Cortex of kidney (tissue), 1 donor: ENCODE measurements around the gene RPS26.
"Not testable (repeated sequence)": the region's sequence is repeated elsewhere in the genome, so short reads cannot be mapped to it uniquely, and the experiment has no call there.

Experiments
- DNase-seq: peaks from one replicate; lab custom pipeline; 2025; lab: John Stamatoyannopoulos, UW

Gene RPS26

DNA sequence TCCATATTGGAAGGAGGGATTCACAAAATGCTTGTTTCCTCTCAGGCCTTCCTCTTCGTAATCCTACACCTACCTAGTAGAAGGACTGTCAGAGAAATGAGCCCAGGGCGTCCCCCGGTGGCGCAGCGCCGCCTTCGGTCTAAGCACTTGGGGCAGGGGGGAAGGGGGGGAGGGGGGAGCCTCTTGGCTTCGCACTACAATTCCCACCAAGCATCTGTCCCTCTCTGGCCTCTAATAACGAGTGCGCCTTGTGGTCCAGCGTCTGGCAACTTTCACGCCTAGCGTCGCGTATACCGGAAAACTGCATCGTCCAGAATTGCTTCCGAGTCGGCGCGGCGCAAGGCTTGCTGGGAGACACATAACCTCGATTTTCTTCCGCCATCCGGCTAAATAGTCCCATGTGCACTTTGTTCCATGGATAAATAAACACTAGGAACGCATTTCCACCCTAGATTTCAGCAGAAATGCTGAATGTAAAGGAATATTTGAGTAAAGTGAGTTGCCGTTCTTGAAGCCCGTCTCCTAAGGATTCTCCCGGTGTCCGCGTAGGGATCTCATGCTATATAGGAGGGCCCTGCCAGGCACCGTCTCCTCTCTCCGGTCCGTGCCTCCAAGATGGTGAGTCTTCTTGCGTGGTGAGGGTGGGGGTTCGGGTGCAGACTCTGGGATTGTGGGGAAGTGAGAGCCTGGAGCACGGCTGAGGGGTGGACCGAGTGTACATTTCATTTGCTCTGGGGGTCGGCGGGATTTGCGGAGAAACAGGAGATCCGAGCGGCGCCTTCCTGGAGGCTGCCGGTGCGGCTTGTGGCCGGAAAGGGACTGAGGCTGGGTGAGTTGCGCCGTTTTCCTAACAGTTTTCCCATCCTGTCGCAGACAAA lies at the start of gene RPS26:
RPS26 (plus strand) TSS at position 367 of the 878 bp plus-strand sequence; CDS start at position 616, 249 bp downstream.
- peak; percentile 47 for DNase-seq

GRCh38 chr12:55993230-55993853 lies 48.4 kb upstream of the RPS26 start:
- DNase-seq = no peak

- DNase-seq = no peak
Observed at GRCh38 chr12:55995366-55995765, 46.4 kb upstream of the RPS26 start.

- no peak for DNase-seq
Observed at GRCh38 chr12:55996201-55996714, 45.5 kb upstream of the RPS26 start.

DNA sequence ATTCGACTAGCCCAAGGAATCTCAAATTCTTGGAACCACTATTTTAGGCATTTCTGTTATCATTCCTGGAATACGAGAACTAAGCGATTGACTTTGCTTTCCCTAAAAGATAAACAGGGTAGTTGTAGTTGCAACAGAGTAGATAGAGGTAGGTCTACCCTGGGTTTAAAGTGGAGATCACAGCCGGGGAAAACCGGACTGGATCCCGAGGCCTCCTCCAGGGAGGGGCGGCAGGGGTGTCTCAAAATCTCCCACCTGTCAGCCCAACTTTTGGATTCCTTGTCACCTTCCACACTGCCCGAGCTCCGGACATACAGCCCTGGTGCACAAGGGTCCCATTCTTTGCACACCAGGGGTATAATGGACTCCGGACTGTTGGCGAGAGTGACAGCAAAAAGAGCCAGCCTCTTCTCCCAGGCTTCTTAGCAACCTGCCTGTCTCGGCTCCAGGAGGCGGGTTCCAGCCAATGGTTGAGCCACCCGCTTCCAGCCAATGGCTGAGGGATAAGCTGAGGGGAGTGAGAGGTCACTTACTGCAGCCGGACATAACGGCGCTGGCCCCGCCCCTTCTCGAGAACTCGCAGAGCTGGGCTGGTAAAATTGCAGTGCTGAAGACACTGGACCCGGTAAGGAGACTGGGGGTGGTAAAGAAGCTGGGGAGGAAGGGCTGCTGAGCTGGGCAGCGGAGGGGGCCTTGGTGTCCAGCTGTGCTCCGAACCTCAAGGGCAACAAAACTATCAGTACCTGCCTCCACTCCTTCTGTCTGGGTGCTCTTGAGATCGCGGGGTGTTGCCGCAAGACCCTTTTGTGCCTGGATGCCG lies 44.8 kb upstream of the RPS26 start, which contains the start of gene SUOX:
SUOX (plus strand) TSS at position 562 of the 820 bp plus-strand sequence. CDS start 4,946 bp downstream, outside the sequence.
- peak; percentile 32 for DNase-seq

DNA sequence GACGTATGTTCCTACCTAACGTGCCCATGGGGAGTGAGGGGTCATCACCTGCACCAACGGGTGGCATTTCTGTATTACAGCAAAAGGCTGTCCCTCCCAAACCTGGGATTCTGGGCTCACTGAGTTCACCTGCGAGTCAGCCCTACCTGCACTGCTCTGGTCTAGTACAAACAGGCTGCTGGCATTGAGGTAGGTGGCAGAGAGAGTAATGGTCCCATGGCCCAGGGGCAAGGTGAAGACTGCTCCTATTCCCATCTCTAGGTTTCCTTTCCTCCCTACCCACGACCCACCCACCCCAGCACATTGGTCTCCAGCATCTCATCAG lies 44.2 kb upstream of the RPS26 start:
- no peak for DNase-seq

GRCh38 chr12:55999522-55999921 lies 42.2 kb upstream of the RPS26 start:
- DNase-seq = not testable (repeated sequence)

DNA sequence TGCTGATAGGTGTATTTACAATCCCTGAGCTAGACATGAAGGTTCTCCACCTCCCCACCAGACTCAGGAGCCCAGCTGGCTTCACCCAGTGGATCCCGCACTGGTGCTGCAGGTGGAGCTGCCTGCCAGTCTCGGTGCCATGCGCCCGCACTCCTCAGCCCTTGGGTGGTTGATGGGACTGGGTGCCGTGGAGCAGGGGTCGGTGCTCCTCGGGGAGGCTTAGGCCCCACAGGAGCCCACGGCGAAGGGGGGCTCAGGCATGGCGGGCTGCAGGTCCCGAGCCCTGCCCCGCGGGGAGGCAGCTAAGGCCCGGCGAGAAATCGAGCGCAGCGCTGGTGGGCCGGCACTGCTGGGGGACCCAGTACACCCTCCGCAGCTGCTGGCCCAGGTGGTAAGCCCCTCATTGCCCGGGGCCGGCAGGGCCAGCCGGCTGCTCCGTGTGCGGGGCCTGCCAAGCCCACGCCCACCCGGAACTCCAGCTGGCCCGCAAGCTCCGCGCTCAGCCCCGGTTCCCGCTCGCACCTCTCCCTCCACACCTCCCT lies 41.6 kb upstream of the RPS26 start:
- not testable (repeated sequence) for DNase-seq

GRCh38 chr12:56001487-56002100 lies 40.1 kb upstream of the RPS26 start:
- DNase-seq = no peak

DNA sequence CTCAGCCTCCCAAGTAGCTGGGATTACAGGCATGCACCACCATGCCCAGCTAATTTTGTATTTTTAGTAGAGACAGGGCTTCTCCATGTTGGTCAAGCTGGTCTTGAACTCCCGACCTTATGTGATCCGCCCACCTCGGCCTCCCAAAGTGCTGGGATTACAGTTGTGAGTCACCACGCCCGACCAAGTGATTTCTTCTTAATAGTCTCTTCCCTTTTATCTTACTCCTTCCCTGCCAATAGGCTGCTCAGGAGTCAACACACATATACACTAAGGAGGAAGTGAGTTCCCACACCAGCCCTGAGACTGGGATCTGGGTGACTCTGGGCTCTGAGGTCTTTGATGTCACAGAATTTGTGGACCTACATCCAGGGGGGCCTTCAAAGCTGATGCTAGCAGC lies 38.3 kb upstream of the RPS26 start:
- DNase-seq = not testable (repeated sequence)

DNA sequence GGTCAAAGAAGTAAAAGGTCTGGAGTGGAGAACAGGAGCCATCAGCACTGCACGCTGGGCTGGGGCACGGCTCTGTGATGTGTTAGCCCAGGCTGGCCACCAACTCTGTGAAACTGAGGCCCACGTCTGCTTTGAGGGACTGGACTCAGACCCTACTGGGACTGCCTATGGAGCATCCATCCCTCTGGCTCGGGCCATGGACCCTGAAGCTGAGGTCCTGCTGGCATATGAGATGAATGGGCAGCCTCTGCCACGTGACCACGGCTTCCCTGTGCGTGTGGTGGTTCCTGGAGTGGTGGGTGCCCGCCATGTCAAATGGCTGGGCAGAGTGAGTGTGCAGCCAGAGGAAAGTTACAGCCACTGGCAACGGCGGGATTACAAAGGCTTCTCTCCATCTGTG lies 37.5 kb upstream of the RPS26 start:
- DNase-seq = no peak

GRCh38 chr12:56007564-56008559 lies 33.9 kb upstream of the RPS26 start:
- no peak for DNase-seq

- DNase-seq = no peak
Observed at GRCh38 chr12:56010111-56010570, 31.6 kb upstream of the RPS26 start.

GRCh38 chr12:56011509-56012090 lies 30.1 kb upstream of the RPS26 start:
- DNase-seq = no peak

DNA sequence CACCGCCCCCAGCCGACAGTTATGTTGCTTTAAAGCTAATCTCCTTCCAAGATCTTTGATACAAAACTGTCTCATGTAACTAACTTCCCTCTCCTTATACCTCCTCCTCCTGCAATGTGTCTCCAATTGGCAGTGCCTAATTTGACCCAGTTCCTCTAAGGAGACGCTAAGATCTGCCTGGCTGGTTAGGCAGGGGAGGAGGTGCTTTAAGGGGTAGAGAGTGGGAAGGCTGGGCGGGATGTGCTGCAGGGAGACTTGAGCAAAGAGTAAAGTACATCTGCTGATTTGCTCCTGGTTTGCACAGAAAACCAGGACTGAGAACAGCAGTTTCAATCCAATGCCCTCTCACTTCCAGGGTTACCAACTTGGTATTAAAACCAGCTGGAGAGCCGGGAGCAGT lies 28.2 kb upstream of the RPS26 start:
- DNase-seq = no peak

GRCh38 chr12:56014205-56014604 lies 27.5 kb upstream of the RPS26 start:
- DNase-seq = no peak

DNA sequence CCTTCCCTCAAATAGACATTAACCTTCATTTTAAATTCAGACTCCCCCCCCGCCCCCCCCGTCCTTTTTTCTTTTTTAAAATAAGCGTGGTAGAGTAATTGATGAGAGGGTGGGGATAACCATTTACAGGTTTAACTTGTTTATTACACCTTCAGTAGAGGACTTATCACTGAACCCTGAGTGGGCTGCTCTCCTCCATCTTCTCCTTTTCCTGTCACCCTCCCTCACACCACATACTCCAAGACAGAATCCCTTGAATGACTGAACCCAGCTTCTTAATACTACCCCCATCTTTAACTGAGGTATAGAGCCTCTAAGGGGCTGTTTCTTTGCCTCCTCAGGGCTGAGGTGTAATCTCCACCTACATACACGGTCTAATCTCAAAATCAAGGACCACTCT lies 24.5 kb upstream of the RPS26 start:
- DNase-seq = no peak

GRCh38 chr12:56018356-56018755 lies 23.4 kb upstream of the RPS26 start:
- no peak for DNase-seq

- no peak for DNase-seq
Observed at GRCh38 chr12:56020423-56021184, 21.1 kb upstream of the RPS26 start, which contains the start of gene IKZF4. TSS of gene IKZF4 (plus strand) at chr12:56021043. CDS start at chr12:56021494, 451 bp downstream.
